Fibroblast of mammary gland (primary cell): ENCODE data around the gene RAVER1.

Experiments used
- DNase-seq: peaks from one replicate; pipeline ENCODE4 v3.0.0-alpha.2; 2010; ENCODE audit warnings: low read depth
- H3K4me3 ChIP-seq: 2 replicates; pipeline ENCODE4 v1.5.1; 2011; ENCODE audit warnings: low read depth, mild to moderate bottlenecking, low read length, moderate library complexity; ENCODE audit not compliant: control insufficient read depth
- TF ChIP-seq, protein P1 (sequence below): conservative IDR thresholded peaks from 2 replicates; pipeline ENCODE4 v1.5.1; 2011; ENCODE audit warnings: low read depth, low read length, inconsistent platforms; ENCODE audit not compliant: control insufficient read depth, insufficient read depth

Gene RAVER1

DNA sequence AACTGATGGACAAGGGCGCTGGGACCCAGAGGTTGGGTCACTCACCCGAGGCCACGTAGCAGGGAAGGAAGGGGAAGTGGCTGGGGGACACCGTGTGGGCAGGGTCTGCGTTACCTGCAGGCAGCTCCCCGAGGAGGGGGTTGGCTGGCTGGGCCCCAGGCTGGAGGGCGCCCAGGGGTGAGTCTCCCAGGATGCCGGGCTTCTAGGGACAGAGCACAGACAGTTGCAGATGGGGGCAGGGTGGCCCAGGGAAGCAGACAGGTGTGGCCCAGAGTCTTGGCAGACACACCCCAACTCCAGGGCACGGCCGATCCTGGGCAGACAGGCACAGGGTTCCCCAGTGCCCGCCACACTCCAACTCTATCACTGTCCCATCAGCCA lies 11.9 kb downstream of the RAVER1 start:
- no peak overlapping the region for H3K4me3 ChIP-seq
- no peak for DNase-seq
- TF ChIP-seq, protein P1, sequence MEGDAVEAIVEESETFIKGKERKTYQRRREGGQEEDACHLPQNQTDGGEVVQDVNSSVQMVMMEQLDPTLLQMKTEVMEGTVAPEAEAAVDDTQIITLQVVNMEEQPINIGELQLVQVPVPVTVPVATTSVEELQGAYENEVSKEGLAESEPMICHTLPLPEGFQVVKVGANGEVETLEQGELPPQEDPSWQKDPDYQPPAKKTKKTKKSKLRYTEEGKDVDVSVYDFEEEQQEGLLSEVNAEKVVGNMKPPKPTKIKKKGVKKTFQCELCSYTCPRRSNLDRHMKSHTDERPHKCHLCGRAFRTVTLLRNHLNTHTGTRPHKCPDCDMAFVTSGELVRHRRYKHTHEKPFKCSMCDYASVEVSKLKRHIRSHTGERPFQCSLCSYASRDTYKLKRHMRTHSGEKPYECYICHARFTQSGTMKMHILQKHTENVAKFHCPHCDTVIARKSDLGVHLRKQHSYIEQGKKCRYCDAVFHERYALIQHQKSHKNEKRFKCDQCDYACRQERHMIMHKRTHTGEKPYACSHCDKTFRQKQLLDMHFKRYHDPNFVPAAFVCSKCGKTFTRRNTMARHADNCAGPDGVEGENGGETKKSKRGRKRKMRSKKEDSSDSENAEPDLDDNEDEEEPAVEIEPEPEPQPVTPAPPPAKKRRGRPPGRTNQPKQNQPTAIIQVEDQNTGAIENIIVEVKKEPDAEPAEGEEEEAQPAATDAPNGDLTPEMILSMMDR: no peak

DNA sequence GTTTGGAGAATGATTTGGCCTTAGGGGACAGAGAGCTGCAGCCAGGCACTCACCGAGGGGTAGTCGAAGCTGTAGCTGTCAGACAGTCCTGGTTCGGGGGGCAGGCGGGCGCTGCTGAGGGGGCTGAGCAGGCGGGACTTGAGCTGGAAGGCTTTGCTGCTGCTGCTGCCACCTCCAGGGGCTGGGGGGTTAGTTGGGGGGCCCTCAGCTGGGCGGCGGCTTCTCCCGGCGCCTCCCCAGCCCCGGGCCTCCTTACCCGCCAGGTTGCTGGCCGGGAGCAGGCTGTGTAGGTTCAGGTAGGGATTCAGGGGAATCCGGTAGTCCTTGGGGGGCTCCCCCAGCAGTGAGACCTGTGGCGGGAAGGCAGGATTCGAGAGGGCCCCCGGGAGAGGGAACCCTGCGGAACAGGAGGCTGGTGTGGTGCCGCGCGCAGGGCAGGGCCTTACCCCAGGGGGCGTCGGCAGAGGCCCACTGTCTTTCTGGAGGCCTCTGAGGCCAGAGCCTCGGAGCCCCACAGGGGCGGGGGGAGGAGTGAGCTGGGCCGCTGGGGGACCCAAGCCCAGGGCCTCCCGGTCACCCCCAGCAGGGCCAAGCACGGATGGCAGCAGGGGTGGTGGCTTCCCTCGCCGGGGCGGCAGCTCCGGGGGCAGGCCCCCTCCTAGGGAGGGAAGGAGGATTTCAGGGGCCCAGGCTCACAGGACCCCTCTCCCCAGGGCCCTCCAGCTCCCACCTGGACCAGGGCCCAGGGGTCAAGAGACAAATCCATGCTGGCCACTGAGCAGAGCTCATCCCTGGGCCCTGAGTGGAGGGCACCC lies 12.5 kb downstream of the RAVER1 start:
- TF ChIP-seq, protein P1: no peak
- no peak overlapping the region for H3K4me3 ChIP-seq
- no peak for DNase-seq

DNA sequence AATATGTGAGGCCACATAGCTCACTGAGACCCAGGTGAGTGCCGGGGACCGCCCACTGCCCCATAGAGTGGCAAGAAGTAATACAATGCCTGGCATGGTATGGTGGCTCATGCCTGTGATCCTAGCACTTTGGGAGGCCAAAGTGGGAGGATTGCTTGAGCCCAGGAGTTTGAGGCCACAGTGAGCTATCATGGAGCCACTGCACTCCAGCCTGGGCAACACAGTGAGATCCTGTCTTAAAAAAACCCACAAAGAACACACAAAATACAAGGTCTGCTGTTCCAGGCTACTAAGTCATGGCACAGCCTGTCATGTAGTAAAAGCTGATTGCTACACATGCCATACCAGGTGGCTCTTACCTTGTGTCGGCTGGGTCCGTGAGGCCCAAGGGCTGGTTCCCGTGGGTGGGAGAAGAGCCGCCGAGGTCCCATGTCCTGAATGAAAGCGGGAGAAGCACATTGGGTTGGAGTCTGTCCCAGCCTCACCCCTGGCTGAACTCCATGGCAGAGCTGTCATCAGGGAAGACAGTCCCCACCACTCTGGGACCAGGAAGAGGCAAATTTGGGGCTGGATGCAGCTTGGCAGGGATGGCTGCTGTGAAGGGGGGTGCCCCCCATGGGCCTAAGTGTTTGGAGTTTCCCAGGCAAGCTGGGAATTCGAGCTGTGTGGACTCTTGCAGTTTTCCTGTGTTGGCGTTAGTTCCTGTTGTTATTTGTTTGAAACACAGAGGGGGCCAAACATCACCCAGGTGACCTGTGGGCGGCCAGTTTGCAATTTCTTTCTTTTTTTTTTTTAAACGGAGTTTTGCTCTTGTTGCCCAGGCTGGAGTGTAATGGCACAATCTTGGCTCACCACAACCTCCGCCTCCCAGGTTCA lies 14.3 kb downstream of the RAVER1 start:
- TF ChIP-seq, protein P1: no peak

DNA sequence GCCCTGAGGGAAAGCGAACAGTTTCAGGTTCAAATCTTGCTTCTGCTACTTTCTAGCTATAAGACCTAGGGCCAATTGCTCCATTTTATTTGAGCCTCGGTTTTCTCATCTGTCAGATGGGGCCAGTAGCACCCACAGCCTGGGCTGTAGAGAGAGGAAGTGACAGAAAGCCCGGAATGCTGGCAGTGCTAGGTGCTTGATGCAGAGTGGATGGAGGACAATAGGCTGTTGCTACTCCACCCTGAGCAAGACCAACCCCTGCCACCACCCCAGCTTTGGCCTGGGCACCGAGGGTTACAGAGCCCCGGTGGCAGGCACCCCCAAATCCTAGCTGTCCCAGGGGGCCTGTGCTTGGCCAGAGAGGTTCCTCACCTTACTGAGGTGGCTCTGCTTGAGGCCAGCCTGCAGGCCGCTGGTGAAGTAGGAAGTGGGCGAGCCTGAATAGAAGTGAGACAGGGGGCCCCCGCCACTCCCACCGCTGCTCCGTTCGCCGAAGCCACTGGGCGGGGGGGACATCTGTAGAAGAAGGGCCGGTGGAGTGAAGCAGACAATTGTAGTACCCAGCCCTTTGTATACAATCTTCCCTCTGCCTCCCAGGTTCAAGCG lies 15.4 kb downstream of the RAVER1 start:
- TF ChIP-seq, protein P1: no peak
- DNase-seq: no peak
- H3K4me3 ChIP-seq: no peak overlapping the region

More for the DNA sequence above, 14.3 kb downstream of the RAVER1 start:
- no peak for DNase-seq
- no peak overlapping the region for H3K4me3 ChIP-seq

DNA sequence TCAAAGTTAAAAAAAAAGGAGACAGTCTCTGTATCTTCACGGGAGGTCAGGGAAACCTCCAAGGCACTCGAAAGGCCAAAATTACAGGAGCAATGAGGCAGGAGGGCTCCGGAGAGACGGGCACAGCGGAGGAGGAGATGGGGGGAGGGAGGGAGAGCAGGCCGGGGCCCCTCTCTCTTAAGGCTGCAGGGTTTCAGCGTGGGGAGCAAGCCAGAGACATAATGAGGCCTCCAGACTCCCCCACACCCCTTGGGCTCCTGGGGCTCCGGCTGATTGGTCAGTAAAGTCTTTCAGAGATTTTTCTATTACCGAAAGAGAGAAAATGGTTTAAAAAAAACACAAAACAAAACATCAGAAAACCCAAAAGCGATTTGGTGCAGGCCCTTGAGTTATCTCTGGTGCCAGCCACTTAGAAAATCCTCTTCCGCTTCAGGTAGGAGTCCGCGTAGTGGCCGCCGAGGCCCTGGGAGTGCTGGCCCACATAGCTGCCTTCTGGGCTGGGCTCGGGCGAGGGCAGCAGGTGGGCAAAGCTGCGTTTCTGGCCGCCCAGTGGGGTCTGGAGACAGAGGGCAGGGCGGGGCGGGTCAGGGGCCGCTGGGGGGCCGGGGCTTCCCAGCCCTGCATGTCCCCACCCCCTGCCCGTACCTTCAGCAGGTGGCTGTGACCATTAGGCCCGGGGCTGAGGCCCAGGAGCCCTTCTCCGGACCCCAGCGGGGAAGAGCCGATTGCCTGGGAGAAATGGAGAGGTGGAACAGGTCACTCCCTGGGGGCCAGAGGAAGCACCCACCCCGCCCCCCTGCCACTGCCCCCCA lies 16.1 kb downstream of the RAVER1 start:
- TF ChIP-seq, protein P1: no peak
- no peak overlapping the region for H3K4me3 ChIP-seq
- DNase-seq: no peak

DNA sequence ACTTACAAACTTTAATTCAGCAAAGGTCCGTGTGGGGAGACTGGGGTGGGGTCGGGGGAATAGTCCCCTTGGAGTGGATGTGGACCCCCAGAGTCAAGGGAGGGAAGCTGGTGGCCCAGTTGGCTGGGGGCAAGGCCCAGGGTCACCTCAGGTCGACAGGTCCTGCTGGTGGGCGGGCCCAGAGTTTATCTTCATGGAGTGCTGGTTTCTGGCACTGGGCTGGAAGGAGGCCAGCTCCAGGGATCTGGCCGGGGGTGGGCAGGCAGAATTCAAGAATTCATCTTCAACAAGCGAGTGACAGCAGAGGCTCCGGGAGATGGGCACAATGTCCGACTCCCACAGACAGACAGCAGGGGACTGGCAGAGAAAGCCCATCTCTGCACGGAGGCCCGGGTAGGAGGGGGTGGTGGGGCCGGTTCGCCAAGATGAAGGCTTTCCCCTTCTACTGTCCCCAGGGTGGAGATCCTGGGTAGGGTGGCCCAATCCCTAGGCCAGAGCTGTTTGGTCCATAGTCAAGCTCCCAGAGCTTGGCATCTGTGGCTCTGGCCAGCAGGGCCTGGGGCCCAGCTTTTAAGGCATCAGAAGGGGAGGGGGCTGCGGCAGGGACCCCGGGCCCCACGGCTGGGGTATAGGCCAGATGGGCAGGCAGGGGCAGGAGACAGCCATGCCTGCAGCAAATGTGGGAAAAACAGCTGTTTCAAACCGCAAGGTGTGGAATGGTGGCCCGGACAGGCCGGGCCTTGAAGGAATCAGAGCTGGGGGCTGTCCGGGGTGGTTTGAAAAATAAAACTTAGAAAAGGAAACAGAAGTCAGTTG lies 16.9 kb downstream of the RAVER1 start:
- DNase-seq: no peak
- H3K4me3 ChIP-seq: no peak overlapping the region
- TF ChIP-seq, protein P1: no peak
